Keratinocyte (primary cell): Measurements from ENCODE around the gene PLXNB3. TPM values are rescaled to one million over a fixed set of nuclear protein-coding genes. Genes with fewer than 3 reads are reported as not detected.

Experiments
- DNase-seq: peaks from one replicate; pipeline ENCODE4 v3.0.0-alpha.2; 2011; ENCODE audit warnings: low read depth, missing footprints, low spot score
- FAIRE-seq: peaks from 2 replicates; lab custom pipeline; 2011; peaks lifted over from hg19 to GRCh38; lab: Jason Lieb, UNC
- H2AFZ ChIP-seq: 2 replicates; pipeline ENCODE4 v1.6.0; 2012; ENCODE audit warnings: low read length, control low read depth, inconsistent platforms; ENCODE audit not compliant: control insufficient read depth
- H3K27ac ChIP-seq: 2 replicates; pipeline ENCODE4 v1.5.1; 2011; ENCODE audit warnings: low read length; ENCODE audit not compliant: control insufficient read depth, insufficient read depth
- H3K27me3 ChIP-seq: 3 replicates; pipeline ENCODE4 v1.6.0; 2011; ENCODE audit warnings: low read length; ENCODE audit not compliant: control insufficient read depth, insufficient read depth; ENCODE audit errors: extremely low read depth
- H3K36me3 ChIP-seq, 2 experiments: 2 replicates in 1 of 2; 3 replicates in 1 of 2; pipeline ENCODE4 v1.5.1; 2011; ENCODE audit warnings: low read length in 2 of 2, mild to moderate bottlenecking in 1 of 2; ENCODE audit not compliant: control insufficient read depth in 2 of 2, insufficient read depth in 2 of 2; ENCODE audit errors: extremely low read depth in 1 of 2
- H3K4me1 ChIP-seq: 3 replicates; pipeline ENCODE4 v1.5.1; 2011; ENCODE audit warnings: low read length; ENCODE audit not compliant: control insufficient read depth, insufficient read depth; ENCODE audit errors: extremely low read depth
- H3K4me2 ChIP-seq: 3 replicates; pipeline ENCODE4 v1.6.0; 2011; ENCODE audit warnings: low read depth, low read length; ENCODE audit not compliant: control insufficient read depth, insufficient read depth; ENCODE audit errors: extremely low read depth
- H3K4me3 ChIP-seq, 3 experiments: fragments of 200-600 bp in 1 of 3; sonication (generic) in 1 of 3; 2 replicates in 2 of 3; 3 replicates in 1 of 3; pipeline ENCODE4 v1.5.1; 2011 to 2016; ENCODE audit warnings: low read length in 3 of 3, mild to moderate bottlenecking in 3 of 3, control low read depth in 2 of 3, inconsistent platforms in 1 of 3, low read depth in 1 of 3, mixed read lengths in 1 of 3, mixed run types in 1 of 3, moderate library complexity in 1 of 3; ENCODE audit not compliant: control insufficient read depth in 2 of 3, insufficient read depth in 2 of 3; ENCODE audit errors: extremely low read depth in 1 of 3
- H3K79me2 ChIP-seq: 2 replicates; pipeline ENCODE4 v1.6.0; 2012; ENCODE audit warnings: low read length; ENCODE audit not compliant: control insufficient read depth, insufficient read depth
- H3K9ac ChIP-seq: 3 replicates; pipeline ENCODE4 v1.6.0; 2011; ENCODE audit warnings: low read length; ENCODE audit not compliant: control insufficient read depth, insufficient read depth; ENCODE audit errors: extremely low read depth
- H3K9me1 ChIP-seq: 3 replicates; pipeline ENCODE4 v1.6.0; 2011; ENCODE audit warnings: low read length; ENCODE audit not compliant: control insufficient read depth, insufficient read depth; ENCODE audit errors: extremely low read depth
- H3K9me3 ChIP-seq: 2 replicates; pipeline ENCODE4 v1.5.1; 2012; ENCODE audit warnings: low read depth, low read length; ENCODE audit not compliant: control insufficient read depth
- H4K20me1 ChIP-seq: 3 replicates; pipeline ENCODE4 v1.6.0; 2011; ENCODE audit warnings: low read length; ENCODE audit not compliant: control insufficient read depth, insufficient read depth; ENCODE audit errors: extremely low read depth
- EZH2 ChIP-seq: IDR thresholded peaks from one replicate; pipeline ENCODE4 v1.6.1; 2012; ENCODE audit warnings: inconsistent platforms, mild to moderate bottlenecking, low read length, moderate library complexity
- dilution Hi-C: fragments of 300-500 bp; cut with MboI; formaldehyde crosslinking; loops from one replicate; pipeline ENCODE4 v1.7.0; 2020; ENCODE audit warnings: low sequenced_read_pairs; ENCODE audit not compliant: extremely low pct_ligation_motif_present
- polyA plus RNA-seq, 5 experiments: library from polyadenylated mRNA; depleted of rRNA in 3 of 5; stranded (reverse) in 3 of 5; stranded (forward) in 1 of 5; unstranded in 1 of 5; fragments of >200 nt; gene quantifications; 1 replicate in 1 of 5; 2 replicates in 3 of 5; 3 replicates in 1 of 5; pipeline versions ENCODE4 v1.2.1 to v1.2.3, GENCODE V29; 2011 to 2012; ENCODE audit warnings: missing spikeins in 2 of 5, low read depth in 1 of 5, low replicate concordance in 1 of 5
- TF ChIP-seq, protein P1 (sequence below), 3 experiments: IDR thresholded peaks in 1 of 3; conservative IDR thresholded peaks in 1 of 3; optimal IDR thresholded peaks in 1 of 3; 2 replicates in 2 of 3; 3 replicates in 1 of 3; pipeline versions ENCODE3 to v1.5.1; 2011; ENCODE audit warnings: low read length in 3 of 3, mild to moderate bottlenecking in 3 of 3, moderate library complexity in 2 of 3, control low read depth in 1 of 3, inconsistent platforms in 1 of 3; ENCODE audit not compliant: insufficient read depth in 2 of 3; ENCODE audit errors: extremely low read depth in 1 of 3

PLXNB3 gene
- polyA plus RNA-seq, 1 donor (not counting 4 experiments of a cell fraction or from before 2014, with no cell fraction given): 7.2 TPM

GRCh38 chrX:153736071-153736820 lies 27.8 kb upstream of the PLXNB3 start:
- no peaks in the 10 kb centered on the region for H3K36me3 ChIP-seq
- H3K27me3 ChIP-seq: no peaks in the 10 kb centered on the region
- TF ChIP-seq, protein P1, sequence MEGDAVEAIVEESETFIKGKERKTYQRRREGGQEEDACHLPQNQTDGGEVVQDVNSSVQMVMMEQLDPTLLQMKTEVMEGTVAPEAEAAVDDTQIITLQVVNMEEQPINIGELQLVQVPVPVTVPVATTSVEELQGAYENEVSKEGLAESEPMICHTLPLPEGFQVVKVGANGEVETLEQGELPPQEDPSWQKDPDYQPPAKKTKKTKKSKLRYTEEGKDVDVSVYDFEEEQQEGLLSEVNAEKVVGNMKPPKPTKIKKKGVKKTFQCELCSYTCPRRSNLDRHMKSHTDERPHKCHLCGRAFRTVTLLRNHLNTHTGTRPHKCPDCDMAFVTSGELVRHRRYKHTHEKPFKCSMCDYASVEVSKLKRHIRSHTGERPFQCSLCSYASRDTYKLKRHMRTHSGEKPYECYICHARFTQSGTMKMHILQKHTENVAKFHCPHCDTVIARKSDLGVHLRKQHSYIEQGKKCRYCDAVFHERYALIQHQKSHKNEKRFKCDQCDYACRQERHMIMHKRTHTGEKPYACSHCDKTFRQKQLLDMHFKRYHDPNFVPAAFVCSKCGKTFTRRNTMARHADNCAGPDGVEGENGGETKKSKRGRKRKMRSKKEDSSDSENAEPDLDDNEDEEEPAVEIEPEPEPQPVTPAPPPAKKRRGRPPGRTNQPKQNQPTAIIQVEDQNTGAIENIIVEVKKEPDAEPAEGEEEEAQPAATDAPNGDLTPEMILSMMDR (optimal IDR thresholded peaks at IDR 0.05 in 1 of 3, IDR thresholded peaks at IDR 0.05 in 1 of 3, conservative IDR thresholded peaks at IDR 0.05 in 1 of 3; ENCODE audit: extremely low read depth in 1 of 3, insufficient read depth in 2 of 3, low read length in 3 of 3): no peak
- TF ChIP-seq EZH2: no peak
- dilution Hi-C loops: no loop called here
- H3K9me1 ChIP-seq: no peaks in the 10 kb centered on the region
- peaks cover 16% of the 10 kb centered on the region for H3K4me1 ChIP-seq
- FAIRE-seq (no peak), DNase-seq (no peak)
- no peaks in the 10 kb centered on the region for H3K79me2 ChIP-seq
- no peak overlapping the region for H3K4me3 ChIP-seq
- no peak overlapping the region for H3K4me2 ChIP-seq
- H4K20me1 ChIP-seq: no peaks in the 10 kb centered on the region
- H3K9ac ChIP-seq: no peak overlapping the region
- no peak overlapping the region for H2AFZ ChIP-seq
- no peak overlapping the region for H3K27ac ChIP-seq
- no peaks in the 10 kb centered on the region for H3K9me3 ChIP-seq

- H3K36me3 ChIP-seq: no peaks in the 10 kb centered on the region
- peaks cover 14% of the 10 kb centered on the region for H3K4me1 ChIP-seq
- DNase-seq (no peak), FAIRE-seq (no peak)
- H3K9me3 ChIP-seq: no peaks in the 10 kb centered on the region
- dilution Hi-C loops: no loop called here
- H3K4me3 ChIP-seq: no peak overlapping the region
- H3K9ac ChIP-seq: no peak overlapping the region
- H3K27ac ChIP-seq: no peak overlapping the region
- no peaks in the 10 kb centered on the region for H3K79me2 ChIP-seq
- no peaks in the 10 kb centered on the region for H4K20me1 ChIP-seq
- H3K27me3 ChIP-seq: no peaks in the 10 kb centered on the region
- no peak overlapping the region for H3K4me2 ChIP-seq
- H3K9me1 ChIP-seq: no peaks in the 10 kb centered on the region
- H2AFZ ChIP-seq: no peak overlapping the region
- TF ChIP-seq, protein P1 (optimal IDR thresholded peaks at IDR 0.05 in 1 of 3, IDR thresholded peaks at IDR 0.05 in 1 of 3, conservative IDR thresholded peaks at IDR 0.05 in 1 of 3; ENCODE audit: extremely low read depth in 1 of 3, insufficient read depth in 2 of 3, low read length in 3 of 3): no peak
- TF ChIP-seq EZH2: no peak
These were observed 27.1 kb upstream of the PLXNB3 start for GRCh38 chrX:153736871-153737441.
